Suppressor macrophage (primary cell): ENCODE data around the gene SAMD7.

ENCODE experiments used
- DNase-seq, 4 experiments: peaks; one replicate each; pipeline ENCODE4 v3.0.0-alpha.2; 2020 to 2022

The SAMD7 gene

DNA sequence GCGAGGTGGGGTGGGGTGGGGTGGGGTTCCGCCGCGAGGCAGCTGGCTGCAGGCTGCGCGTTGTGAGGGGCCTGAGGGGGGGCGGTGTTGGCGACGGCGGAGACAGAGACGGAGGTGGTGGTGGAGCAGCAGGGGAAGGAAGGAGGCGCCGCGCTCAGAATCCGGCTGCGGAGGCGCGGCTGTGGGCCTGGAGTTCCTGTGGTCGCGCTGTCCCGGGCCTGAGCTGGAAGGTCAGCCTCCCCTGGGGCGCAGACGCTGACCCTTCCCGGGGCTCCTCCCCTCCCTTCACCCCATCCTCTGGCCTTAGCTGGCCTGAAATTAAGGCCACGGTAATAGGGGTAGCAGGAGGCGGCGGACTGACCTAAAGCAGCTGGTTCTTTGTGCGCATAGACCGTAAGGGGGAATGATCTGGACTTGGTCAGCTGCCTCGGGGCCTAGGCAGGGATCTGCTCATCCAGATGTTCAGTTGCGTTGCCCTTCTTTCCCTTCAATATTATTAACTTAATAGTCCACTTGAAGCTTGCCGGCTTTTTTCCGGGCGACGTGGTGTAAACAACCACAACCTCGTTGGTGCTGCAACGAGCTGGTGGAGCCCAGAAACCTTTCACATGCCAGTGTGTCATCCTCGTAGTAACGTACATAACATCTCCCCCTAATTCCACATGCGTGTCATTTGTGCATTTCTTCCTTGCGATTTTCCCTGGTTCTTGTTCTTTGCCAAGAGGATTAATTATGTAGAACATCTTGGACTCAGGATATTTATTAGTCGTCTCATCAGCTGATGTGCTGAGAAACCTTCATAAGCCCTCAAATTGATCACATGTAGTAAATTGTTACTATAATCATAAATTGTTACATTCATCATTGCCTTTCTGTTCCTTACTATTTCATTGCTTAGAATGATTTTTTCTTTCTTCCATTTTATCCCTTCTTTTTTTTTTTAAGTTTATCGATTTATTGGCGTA lies 55.9 kb downstream of the SAMD7 start:
- DNase-seq = peak; percentile 69 to 78 (median 74)

DNA sequence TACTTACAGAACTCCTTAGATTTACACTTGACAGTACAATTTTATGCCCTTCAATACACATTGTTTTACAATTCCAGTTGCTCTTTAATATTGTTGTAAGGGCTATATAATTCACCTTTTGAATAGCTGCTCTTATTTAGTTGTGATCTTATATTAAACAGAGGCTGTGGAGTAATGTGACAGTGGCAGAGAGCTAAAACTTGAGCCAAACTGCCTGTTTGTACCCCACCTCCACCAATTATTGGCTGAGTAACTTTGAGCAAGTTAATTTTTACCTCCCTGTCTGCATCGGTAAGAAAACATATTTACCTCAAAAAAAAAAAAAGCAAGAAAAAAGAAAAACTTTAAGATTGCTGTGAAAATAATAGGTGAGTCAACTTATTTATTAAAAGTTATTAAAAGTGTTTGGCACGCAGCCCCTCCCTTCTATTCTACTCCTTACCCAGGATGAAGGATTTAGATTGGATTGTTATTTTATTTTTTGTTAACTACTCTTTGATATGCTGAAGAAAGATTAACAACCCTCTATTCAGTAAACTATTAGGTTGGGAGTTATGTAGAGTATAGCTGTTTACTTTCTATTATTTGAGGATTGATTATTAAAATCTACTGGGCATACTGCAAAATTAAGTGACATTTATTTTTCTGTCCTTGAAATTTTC lies 57.0 kb downstream of the SAMD7 start:
- no peak for DNase-seq

DNA sequence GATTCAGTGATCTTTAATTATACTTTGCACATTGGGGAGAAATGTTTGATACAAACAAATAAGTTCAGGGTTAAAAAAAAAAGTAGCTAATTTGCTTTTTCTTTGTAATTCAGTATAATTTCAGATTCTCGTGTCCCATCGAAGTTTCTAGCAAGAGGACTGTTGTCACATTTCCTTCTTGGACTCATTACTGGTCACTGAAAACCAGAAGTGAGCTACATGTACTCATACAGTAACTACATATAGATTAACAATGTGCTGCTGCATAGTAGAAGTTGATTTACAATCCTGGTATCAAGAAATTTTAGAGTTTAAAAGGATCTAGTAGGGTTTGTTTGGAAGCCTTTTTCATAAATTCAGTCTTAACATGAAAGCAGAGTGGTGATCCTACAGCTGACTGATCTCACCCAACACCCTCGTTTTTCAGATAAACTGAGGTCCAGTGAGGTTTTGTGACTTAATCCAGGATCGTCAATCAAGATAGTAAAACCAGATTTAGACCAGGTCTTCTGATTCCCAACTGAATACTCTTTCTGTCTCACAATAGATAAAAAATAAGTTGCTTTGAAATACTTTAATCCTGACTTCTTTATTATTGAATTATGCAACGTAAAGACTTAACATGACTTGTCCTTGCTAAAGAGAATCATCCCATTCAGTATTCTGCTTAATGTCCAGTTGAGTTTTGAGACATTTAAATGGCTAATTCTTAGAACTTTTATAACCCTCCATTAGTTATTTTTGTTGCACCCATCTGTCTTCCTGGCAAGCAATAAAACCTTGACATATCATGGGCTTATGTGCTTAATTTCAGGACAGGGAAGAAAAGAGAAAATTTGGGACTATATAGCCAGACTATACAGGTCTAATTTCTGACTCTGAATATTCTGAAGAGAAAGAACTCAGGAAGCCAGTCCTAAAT lies 58.1 kb downstream of the SAMD7 start:
- DNase-seq = peak in 2 of 4 experiments; percentile 33 to 45

DNA sequence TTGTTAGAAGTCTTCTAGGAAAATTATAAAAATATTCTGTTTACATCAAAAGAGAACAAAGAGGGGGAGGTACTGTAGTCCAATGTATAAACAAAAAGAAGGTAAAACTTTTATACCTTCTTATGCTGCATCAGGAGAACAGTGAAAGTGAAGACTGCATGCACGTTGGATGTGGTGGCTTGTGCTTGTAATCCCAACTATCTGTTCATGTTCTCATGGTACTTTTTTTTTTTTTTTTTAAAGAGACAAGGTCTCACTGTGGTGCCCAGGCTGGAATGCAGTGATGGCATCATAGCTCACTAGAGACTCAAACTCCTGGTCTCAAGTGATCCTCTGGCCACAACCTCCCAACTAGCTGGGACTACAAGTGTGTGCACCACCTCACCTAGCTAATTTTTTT lies 59.5 kb downstream of the SAMD7 start:
- DNase-seq = no peak

DNA sequence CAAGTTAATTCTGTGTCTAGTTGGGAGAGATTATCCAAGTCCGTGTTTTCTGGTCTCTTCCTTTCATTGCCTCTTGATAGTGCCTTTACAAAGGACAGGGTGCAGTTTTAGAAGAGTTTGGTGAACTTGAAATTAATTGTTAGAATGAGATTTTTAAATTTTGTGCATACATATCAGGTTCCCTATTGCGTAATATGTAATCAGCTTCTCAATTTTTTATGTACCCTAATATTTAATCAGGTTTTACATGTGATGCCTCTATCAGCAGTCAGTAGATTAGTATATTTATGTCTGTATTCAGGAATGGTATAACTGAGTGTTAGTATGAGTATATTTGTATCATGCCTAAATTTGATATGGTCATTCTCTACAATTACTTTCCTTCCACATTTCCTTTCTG lies 60.1 kb downstream of the SAMD7 start:
- DNase-seq = no peak

DNA sequence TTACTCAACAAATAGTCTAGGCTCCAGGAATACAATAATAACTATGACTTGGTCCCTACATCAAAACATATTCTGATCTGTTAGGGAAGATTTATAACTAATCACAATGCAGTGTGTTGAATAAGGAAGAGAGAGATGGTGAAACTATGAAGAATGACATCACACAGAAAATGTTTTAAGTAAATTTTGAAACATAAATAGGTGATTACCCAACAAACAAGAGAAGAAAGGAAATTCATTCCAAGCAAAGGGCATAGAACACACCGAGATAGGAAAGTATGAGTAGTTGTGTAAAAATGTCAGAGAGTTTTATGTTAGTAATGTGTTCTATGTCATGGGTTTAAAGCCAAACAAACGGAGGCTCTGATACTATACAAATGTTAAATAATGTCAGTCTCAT lies 68.7 kb downstream of the SAMD7 start:
- DNase-seq = peak in 2 of 4 experiments; percentile 67 to 81

DNA sequence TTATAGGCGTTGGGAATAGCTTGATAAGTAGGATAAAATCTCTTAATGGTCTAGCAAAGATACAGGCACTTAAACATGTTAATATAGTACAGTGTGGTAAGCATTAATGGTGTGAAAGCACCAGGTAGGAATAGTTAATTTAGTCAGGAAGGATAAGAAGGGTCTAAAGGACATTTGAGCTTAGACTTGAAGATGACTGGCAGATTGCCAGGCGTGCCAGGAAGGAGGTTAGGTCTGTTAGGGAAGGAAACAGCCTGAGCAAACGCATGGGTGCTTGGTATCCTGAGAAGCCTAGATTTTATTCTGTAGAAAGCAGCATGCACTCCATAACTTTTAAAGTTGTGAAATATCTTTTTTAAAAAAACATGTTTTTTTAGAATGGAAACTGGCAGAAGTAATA lies 72.9 kb downstream of the SAMD7 start:
- peak in 3 of 4 experiments; percentile 20 to 29 (median 23) for DNase-seq
